ENCODE results near the gene MAP2K4. TPM values are rescaled to one million over a fixed set of nuclear protein-coding genes. Genes with fewer than 3 reads are reported as not detected.

The MAP2K4 gene
- total and polyA plus RNA-seq, 4 experiments from 2014 or later: 29.4 to 41.3 (median 32.6) TPM

DNA sequence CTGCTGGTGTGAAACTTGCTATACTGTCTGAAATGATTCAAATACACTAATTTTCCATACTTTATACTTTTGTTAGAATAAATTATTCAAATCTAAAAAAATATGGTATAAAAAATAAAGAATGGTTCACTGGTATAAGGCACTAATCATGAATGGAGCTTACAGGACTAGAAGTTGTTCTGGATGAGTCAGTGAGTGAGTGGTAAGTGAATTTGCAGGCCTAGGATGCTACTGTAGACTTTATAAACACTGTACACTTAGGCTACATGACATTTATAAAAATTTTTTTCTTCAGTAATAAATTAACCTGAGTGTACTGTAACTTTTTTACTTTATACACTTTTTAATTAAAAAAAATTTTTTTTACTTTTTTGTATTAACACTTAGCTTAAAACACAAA, 95.5 kb downstream of the MAP2K4 start:
- intact Hi-C loops (cut with micrococcal nuclease): no loop called here
- ChIA-PET CTCF (ENCODE audit: partially characterized antibody) (no interaction called here), POLR2A (ENCODE audit: partially characterized antibody) (interaction anchor here (1.6 kb wide), 1 partner anchor 119 kb away, joined by 4 read pairs; the partner anchor contains the start of gene ZNF18)
- Histone ChIP-seq H3K27ac (ENCODE audit: low read depth, low read length) (no peak overlapping the region), H3K27me3 (ENCODE audit: insufficient read depth, low read length) (no peaks in the 10 kb centered on the region), H3K4me3 (ENCODE audit: low read length in 2 of 2) (no peak overlapping the region), H3K36me3 (ENCODE audit: insufficient read depth, low read length) (peaks cover 42% of the 10 kb centered on the region), H3K4me1 (ENCODE audit: insufficient read depth, low read length) (no peaks in the 10 kb centered on the region), H3K9me3 (ENCODE audit: control insufficient read depth in 1 of 2, low read length in 2 of 2) (no peaks in the 10 kb centered on the region)
- Mint-ChIP-seq H3K27me3 (no peaks in the 10 kb centered on the region), H3K27ac (no peak overlapping the region), H3K4me3 (no peak overlapping the region), H3K36me3 (peaks cover 65 to 73% of the 10 kb centered on the region in 2 donors), H3K4me1 (peaks cover 0 to 9% (median 1%) of the 10 kb centered on the region in 4 donors), H3K9me3 (no peaks in the 10 kb centered on the region)
- no peak for DNase-seq

DNA sequence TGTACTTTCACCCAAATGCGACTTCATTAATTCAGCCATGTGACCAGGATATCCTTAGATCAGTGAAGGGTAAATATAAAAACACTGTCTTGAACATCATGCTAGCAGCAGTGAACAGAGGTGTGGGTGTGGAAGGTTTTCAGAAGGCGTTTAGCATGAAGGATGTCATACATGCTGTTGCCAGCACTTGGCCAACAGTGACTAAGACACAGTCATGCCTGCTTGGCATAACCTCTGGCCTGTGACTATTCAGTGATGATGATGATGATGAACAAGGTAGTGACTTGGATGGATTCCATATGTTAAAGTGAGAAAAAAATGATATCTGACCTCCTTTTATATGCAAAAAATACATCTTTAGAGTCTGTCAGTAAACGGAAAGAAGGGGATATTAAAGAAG, 97.9 kb downstream of the MAP2K4 start:
- no peak overlapping the region for H3K27ac ChIP-seq (ENCODE audit: low read depth, low read length)

DNA sequence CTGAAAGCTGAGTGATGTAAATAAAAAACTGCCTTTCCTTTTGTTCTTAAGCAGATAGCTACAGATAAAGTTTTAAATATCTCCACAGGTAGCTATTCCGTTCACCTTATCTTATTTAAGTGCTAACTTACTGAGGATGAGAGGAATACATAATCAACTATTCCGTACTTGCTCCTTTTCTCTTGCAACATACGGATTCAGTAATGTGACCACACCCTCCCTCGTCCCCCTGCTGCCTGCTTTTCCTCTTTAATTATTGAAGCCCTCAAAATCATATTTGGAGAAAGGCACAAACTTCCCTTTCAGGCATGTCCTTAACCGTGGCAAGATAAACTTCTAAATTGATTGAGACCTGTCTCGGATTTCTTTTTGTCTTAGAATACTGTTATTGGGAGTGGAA, 101.4 kb downstream of the MAP2K4 start:
- H3K9me3 ChIP-seq (ENCODE audit: control insufficient read depth in 1 of 2, low read length in 2 of 2): no peaks in the 10 kb centered on the region
- DNase-seq: no peak
- no peaks in the 10 kb centered on the region for H3K27me3 ChIP-seq (ENCODE audit: insufficient read depth, low read length)
- Mint-ChIP-seq H3K9me3 (peaks cover 0 to 2% (median 0%) of the 10 kb centered on the region in 8 donors), H3K36me3 (peaks cover 58 to 65% of the 10 kb centered on the region in 2 donors), H3K27me3 (no peaks in the 10 kb centered on the region), H3K4me1 (peaks cover 0 to 7% (median 4%) of the 10 kb centered on the region in 4 donors), H3K4me3 (no peak overlapping the region), H3K27ac (no peak overlapping the region)
- CTCF ChIA-PET (ENCODE audit: partially characterized antibody): no interaction called here
- intact Hi-C loops (cut with micrococcal nuclease): no loop called here
- H3K27ac ChIP-seq (ENCODE audit: low read depth, low read length): no peak overlapping the region
- POLR2A ChIA-PET (ENCODE audit: partially characterized antibody): no interaction called here
- H3K4me1 ChIP-seq (ENCODE audit: insufficient read depth, low read length): no peaks in the 10 kb centered on the region
- H3K36me3 ChIP-seq (ENCODE audit: insufficient read depth, low read length): peaks cover 10% of the 10 kb centered on the region
- no peak overlapping the region for H3K4me3 ChIP-seq (ENCODE audit: low read length in 2 of 2)

More for the DNA sequence above, 97.9 kb downstream of the MAP2K4 start:
- no peaks in the 10 kb centered on the region for H3K9me3 Mint-ChIP-seq
- ChIA-PET CTCF (ENCODE audit: partially characterized antibody) (no interaction called here), POLR2A (ENCODE audit: partially characterized antibody) (no interaction called here)
- Histone ChIP-seq H3K27me3 (ENCODE audit: insufficient read depth, low read length) (no peaks in the 10 kb centered on the region), H3K9me3 (ENCODE audit: control insufficient read depth in 1 of 2, low read length in 2 of 2) (no peaks in the 10 kb centered on the region), H3K36me3 (ENCODE audit: insufficient read depth, low read length) (peaks cover 29% of the 10 kb centered on the region), H3K4me3 (ENCODE audit: low read length in 2 of 2) (no peak overlapping the region), H3K4me1 (ENCODE audit: insufficient read depth, low read length) (no peaks in the 10 kb centered on the region)
- H3K4me3 Mint-ChIP-seq: no peak overlapping the region
- H3K36me3 Mint-ChIP-seq: peaks cover 54 to 61% of the 10 kb centered on the region in 2 donors
- intact Hi-C loops (cut with micrococcal nuclease): no loop called here
- DNase-seq: no peak
- peaks cover 0 to 5% (median 4%) of the 10 kb centered on the region in 4 donors for H3K4me1 Mint-ChIP-seq
- H3K27me3 Mint-ChIP-seq: no peaks in the 10 kb centered on the region
- no peak overlapping the region for H3K27ac Mint-ChIP-seq

DNA sequence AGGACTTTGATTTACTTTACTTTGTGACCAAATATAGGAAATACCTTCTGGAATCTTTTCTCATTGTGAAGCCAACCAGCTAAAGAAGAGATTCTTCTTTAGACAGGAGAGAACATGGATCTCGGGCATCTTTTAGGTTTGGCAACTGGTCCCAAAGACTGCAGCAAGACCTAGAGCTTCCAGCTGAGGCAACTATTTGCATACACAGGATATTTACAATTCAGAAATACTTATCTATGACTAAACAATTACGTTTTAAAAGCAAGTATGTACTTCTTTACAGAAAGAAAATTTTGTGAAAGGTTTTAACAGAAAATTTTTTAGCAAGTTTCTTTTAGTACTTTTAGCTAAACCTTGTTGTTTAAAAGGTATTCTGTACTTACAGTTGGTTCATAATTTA, 106.5 kb downstream of the MAP2K4 start:
- Mint-ChIP-seq H3K36me3 (peaks cover 78 to 84% of the 10 kb centered on the region in 2 donors), H3K4me3 (no peak overlapping the region), H3K27ac (no peak overlapping the region), H3K9me3 (peaks cover 0 to 2% (median 0%) of the 10 kb centered on the region in 8 donors), H3K4me1 (peaks cover 0 to 5% (median 1%) of the 10 kb centered on the region in 4 donors), H3K27me3 (no peaks in the 10 kb centered on the region)
- no peaks in the 10 kb centered on the region for H3K9me3 ChIP-seq (ENCODE audit: control insufficient read depth in 1 of 2, low read length in 2 of 2)
- intact Hi-C loops (cut with micrococcal nuclease): no loop called here
- no peak for DNase-seq
- H3K4me3 ChIP-seq (ENCODE audit: low read length in 2 of 2): no peak overlapping the region
- ChIA-PET CTCF (ENCODE audit: partially characterized antibody) (no interaction called here), POLR2A (ENCODE audit: partially characterized antibody) (no interaction called here)
- H3K4me1 ChIP-seq (ENCODE audit: insufficient read depth, low read length): no peaks in the 10 kb centered on the region
- H3K36me3 ChIP-seq (ENCODE audit: insufficient read depth, low read length): peaks cover 23% of the 10 kb centered on the region
- no peak overlapping the region for H3K27ac ChIP-seq (ENCODE audit: low read depth, low read length)
- H3K27me3 ChIP-seq (ENCODE audit: insufficient read depth, low read length): no peaks in the 10 kb centered on the region

DNA sequence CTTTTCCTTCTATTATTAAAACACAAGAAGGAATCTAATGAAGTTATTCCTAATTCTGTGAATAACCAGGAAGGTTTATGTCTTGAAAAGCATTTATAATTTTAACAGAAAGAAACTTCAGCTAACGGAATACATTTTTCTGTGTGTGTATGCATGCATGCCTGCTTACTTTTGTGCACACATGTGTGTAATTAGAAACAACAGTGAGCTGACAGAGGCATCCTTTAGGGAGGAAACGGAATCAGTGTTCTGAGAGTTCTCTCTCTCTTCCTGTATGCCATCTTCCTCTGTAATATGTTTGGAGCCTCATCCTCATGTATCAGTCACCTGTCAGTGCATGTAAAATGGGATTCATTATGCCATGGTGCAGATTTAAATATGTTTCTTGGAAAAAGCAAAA, 107.0 kb downstream of the MAP2K4 start:
- H3K4me3 Mint-ChIP-seq: no peak overlapping the region
- H3K9me3 Mint-ChIP-seq: peaks cover 0 to 2% (median 0%) of the 10 kb centered on the region in 8 donors
- H3K4me1 ChIP-seq (ENCODE audit: insufficient read depth, low read length): no peaks in the 10 kb centered on the region
- no peak overlapping the region for H3K27ac ChIP-seq (ENCODE audit: low read depth, low read length)
- no peak overlapping the region for H3K27ac Mint-ChIP-seq
- H3K9me3 ChIP-seq (ENCODE audit: control insufficient read depth in 1 of 2, low read length in 2 of 2): no peaks in the 10 kb centered on the region
- H3K36me3 ChIP-seq (ENCODE audit: insufficient read depth, low read length): peaks cover 28% of the 10 kb centered on the region
- H3K4me1 Mint-ChIP-seq: peaks cover 0 to 4% (median 1%) of the 10 kb centered on the region in 4 donors
- no peaks in the 10 kb centered on the region for H3K27me3 ChIP-seq (ENCODE audit: insufficient read depth, low read length)
- CTCF ChIA-PET (ENCODE audit: partially characterized antibody): no interaction called here
- no peaks in the 10 kb centered on the region for H3K27me3 Mint-ChIP-seq
- POLR2A ChIA-PET (ENCODE audit: partially characterized antibody): no interaction called here
- DNase-seq: no peak
- intact Hi-C loops (cut with micrococcal nuclease): no loop called here
- H3K4me3 ChIP-seq (ENCODE audit: low read length in 2 of 2): no peak overlapping the region
- peaks cover 83 to 86% of the 10 kb centered on the region in 2 donors for H3K36me3 Mint-ChIP-seq

DNA sequence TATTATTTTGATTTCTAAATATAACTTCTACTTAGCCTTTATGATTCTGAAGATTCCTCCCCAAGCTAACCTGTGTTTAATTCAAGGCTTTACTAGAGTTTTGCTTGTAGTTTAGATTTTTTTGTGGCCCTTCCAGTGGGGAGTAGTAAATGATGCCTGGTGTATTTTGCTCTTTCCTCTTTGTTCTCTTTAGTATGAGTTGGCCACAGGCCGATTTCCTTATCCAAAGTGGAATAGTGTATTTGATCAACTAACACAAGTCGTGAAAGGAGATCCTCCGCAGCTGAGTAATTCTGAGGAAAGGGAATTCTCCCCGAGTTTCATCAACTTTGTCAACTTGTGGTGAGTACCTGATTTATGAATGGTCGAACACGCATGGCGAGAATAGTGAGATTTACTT, 108.3 kb downstream of the MAP2K4 start:
- Mint-ChIP-seq H3K36me3 (peaks cover 82 to 85% of the 10 kb centered on the region in 2 donors), H3K4me1 (peaks cover 0 to 2% (median 0%) of the 10 kb centered on the region in 4 donors), H3K27ac (no peak overlapping the region), H3K9me3 (peaks cover 0 to 2% (median 0%) of the 10 kb centered on the region in 8 donors), H3K4me3 (no peak overlapping the region), H3K27me3 (no peaks in the 10 kb centered on the region)
- CTCF ChIA-PET (ENCODE audit: partially characterized antibody): no interaction called here
- Histone ChIP-seq H3K4me1 (ENCODE audit: insufficient read depth, low read length) (no peaks in the 10 kb centered on the region), H3K36me3 (ENCODE audit: insufficient read depth, low read length) (peaks cover 30% of the 10 kb centered on the region), H3K27me3 (ENCODE audit: insufficient read depth, low read length) (no peaks in the 10 kb centered on the region), H3K4me3 (ENCODE audit: low read length in 2 of 2) (no peak overlapping the region), H3K9me3 (ENCODE audit: control insufficient read depth in 1 of 2, low read length in 2 of 2) (no peaks in the 10 kb centered on the region), H3K27ac (ENCODE audit: low read depth, low read length) (no peak overlapping the region)
- no peak for DNase-seq
- POLR2A ChIA-PET (ENCODE audit: partially characterized antibody): no interaction called here
- intact Hi-C loops (cut with micrococcal nuclease): no loop called here

DNA sequence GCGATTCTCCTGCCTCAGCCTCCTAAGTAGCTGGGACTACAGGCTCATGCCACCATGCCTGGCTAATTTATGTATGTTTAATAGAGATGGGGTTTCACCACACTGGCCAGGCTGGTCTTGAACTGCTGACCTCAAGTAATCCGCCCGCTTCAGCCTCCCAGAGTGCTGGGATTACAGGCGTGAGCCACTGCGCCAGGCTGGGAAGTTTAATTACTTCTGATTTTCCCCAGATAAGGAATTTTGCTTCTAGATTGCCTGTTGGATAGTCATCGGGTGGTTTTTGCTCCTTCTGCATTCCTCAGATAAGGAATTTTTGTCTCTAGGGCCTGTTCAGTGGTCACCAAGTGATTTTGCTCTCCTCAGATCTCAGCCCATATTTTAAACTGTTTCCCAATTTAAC, 112.5 kb downstream of the MAP2K4 start:
- H3K4me3 Mint-ChIP-seq: no peak overlapping the region
- Histone ChIP-seq H3K9me3 (ENCODE audit: control insufficient read depth in 1 of 2, low read length in 2 of 2) (no peaks in the 10 kb centered on the region), H3K27ac (ENCODE audit: low read depth, low read length) (no peak overlapping the region), H3K4me1 (ENCODE audit: insufficient read depth, low read length) (no peaks in the 10 kb centered on the region), H3K4me3 (ENCODE audit: low read length in 2 of 2) (no peak overlapping the region), H3K27me3 (ENCODE audit: insufficient read depth, low read length) (no peaks in the 10 kb centered on the region), H3K36me3 (ENCODE audit: insufficient read depth, low read length) (peaks cover 20% of the 10 kb centered on the region)
- H3K36me3 Mint-ChIP-seq: peaks cover 78 to 87% of the 10 kb centered on the region in 2 donors
- POLR2A ChIA-PET (ENCODE audit: partially characterized antibody): no interaction called here
- H3K27ac Mint-ChIP-seq: no peak overlapping the region
- no peaks in the 10 kb centered on the region for H3K27me3 Mint-ChIP-seq
- DNase-seq: no peak
- CTCF ChIA-PET (ENCODE audit: partially characterized antibody): no interaction called here
- peaks cover 0 to 14% (median 8%) of the 10 kb centered on the region in 8 donors for H3K9me3 Mint-ChIP-seq
- no peaks in the 10 kb centered on the region for H3K4me1 Mint-ChIP-seq
- intact Hi-C loops (cut with micrococcal nuclease): no loop called here

DNA sequence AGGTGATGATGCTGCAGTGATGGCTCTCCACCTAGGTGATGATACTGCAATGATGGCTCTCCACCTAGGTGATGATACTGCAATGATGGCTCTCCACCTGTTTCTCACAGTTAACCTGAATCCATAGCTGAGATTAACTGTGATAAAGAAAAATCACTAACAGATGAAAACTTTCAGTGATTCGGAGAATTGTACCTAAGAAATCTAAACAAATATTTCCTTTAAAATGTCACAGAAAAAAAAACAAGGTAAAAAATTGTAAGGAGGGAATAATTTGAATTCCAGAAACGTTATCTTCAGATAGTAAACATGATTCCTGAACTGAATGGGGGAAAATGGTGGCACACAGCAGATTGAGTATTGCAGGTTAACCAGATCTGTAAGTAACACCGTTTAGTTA, 113.4 kb downstream of the MAP2K4 start:
- Mint-ChIP-seq H3K4me1 (no peaks in the 10 kb centered on the region), H3K36me3 (peaks cover 78 to 87% of the 10 kb centered on the region in 2 donors), H3K27me3 (no peaks in the 10 kb centered on the region), H3K9me3 (peaks cover 0 to 14% (median 8%) of the 10 kb centered on the region in 8 donors), H3K27ac (no peak overlapping the region), H3K4me3 (peak overlapping the region in 1 of 8 donors; percentile 48)
- POLR2A ChIA-PET (ENCODE audit: partially characterized antibody): no interaction called here
- Histone ChIP-seq H3K9me3 (ENCODE audit: control insufficient read depth in 1 of 2, low read length in 2 of 2) (no peaks in the 10 kb centered on the region), H3K4me3 (ENCODE audit: low read length in 2 of 2) (no peak overlapping the region), H3K27ac (ENCODE audit: low read depth, low read length) (no peak overlapping the region), H3K36me3 (ENCODE audit: insufficient read depth, low read length) (peaks cover 16% of the 10 kb centered on the region), H3K27me3 (ENCODE audit: insufficient read depth, low read length) (no peaks in the 10 kb centered on the region), H3K4me1 (ENCODE audit: insufficient read depth, low read length) (no peaks in the 10 kb centered on the region)
- CTCF ChIA-PET (ENCODE audit: partially characterized antibody): no interaction called here
- DNase-seq: no peak
- intact Hi-C loops (cut with micrococcal nuclease): no loop called here
